ENCODE results near the gene IFFO2. TPM values are rescaled to one million over a fixed set of nuclear protein-coding genes. Genes with fewer than 3 reads are reported as not detected.

Gene IFFO2
- total RNA-seq, 2 donors from 2014 or later: 4.6 to 6.4 TPM

GRCh38 chr1:18866846-18867245 is 89.6 kb downstream of the IFFO2 start:
- no peaks in the 10 kb centered on the region for H3K4me1 ChIP-seq (ENCODE audit: control insufficient read depth, insufficient read depth, low read length)
- no peak for TF ChIP-seq CTCF (conservative IDR thresholded peaks at IDR 0.05)
- H3K9me3 ChIP-seq (ENCODE audit: control insufficient read depth, low read length): no peaks in the 10 kb centered on the region
- Mint-ChIP-seq H3K27ac (no peak overlapping the region), H3K9me3 (no peaks in the 10 kb centered on the region), H3K4me1 (no peaks in the 10 kb centered on the region), H3K4me3 (no peak overlapping the region), H3K27me3 (ENCODE audit: insufficient read depth) (peaks cover 18% of the 10 kb centered on the region), H3K36me3 (ENCODE audit: low read depth) (no peaks in the 10 kb centered on the region)
- no peak overlapping the region for H3K9ac ChIP-seq (ENCODE audit: extremely low read depth, low read length, poor library complexity, severe bottlenecking)
- no peak overlapping the region for H3K27ac ChIP-seq (ENCODE audit: low read depth, low read length)
- H3K27me3 ChIP-seq (ENCODE audit: control insufficient read depth, insufficient read depth, low read length, poor library complexity, severe bottlenecking): peaks cover 11% of the 10 kb centered on the region
- H3K4me3 ChIP-seq (ENCODE audit: low read length): no peak overlapping the region
- WGBS, 2 experiments (ENCODE audit: insufficient coverage in 1 of 2, insufficient read length in 1 of 2): 91 to 97% methylated on average over 3 of the region's 3 CpGs
- DNase-seq: no peak
- H3K36me3 ChIP-seq (ENCODE audit: control insufficient read depth, insufficient read depth, low read length): no peaks in the 10 kb centered on the region

GRCh38 chr1:18866314-18866713 is 90.2 kb downstream of the IFFO2 start:
- Histone ChIP-seq H3K9me3 (ENCODE audit: control insufficient read depth, low read length) (no peaks in the 10 kb centered on the region), H3K4me3 (ENCODE audit: low read length) (no peak overlapping the region), H3K36me3 (ENCODE audit: control insufficient read depth, insufficient read depth, low read length) (no peaks in the 10 kb centered on the region), H3K27me3 (ENCODE audit: control insufficient read depth, insufficient read depth, low read length, poor library complexity, severe bottlenecking) (peaks cover 11% of the 10 kb centered on the region), H3K9ac (ENCODE audit: extremely low read depth, low read length, poor library complexity, severe bottlenecking) (no peak overlapping the region), H3K4me1 (ENCODE audit: control insufficient read depth, insufficient read depth, low read length) (no peaks in the 10 kb centered on the region), H3K27ac (ENCODE audit: low read depth, low read length) (no peak overlapping the region)
- Mint-ChIP-seq H3K27me3 (ENCODE audit: insufficient read depth) (peaks cover 18% of the 10 kb centered on the region), H3K36me3 (ENCODE audit: low read depth) (no peaks in the 10 kb centered on the region), H3K4me3 (no peak overlapping the region), H3K9me3 (no peaks in the 10 kb centered on the region), H3K27ac (no peak overlapping the region), H3K4me1 (no peaks in the 10 kb centered on the region)
- DNase-seq: no peak
- 92 to 94% methylated on average over 6 of the region's 6 CpGs for WGBS, 2 experiments (ENCODE audit: insufficient coverage in 1 of 2, insufficient read length in 1 of 2)
- TF ChIP-seq CTCF (conservative IDR thresholded peaks at IDR 0.05): no peak

- Mint-ChIP-seq H3K27me3 (ENCODE audit: insufficient read depth) (peaks cover 18% of the 10 kb centered on the region), H3K27ac (no peak overlapping the region), H3K4me3 (no peak overlapping the region), H3K36me3 (ENCODE audit: low read depth) (no peaks in the 10 kb centered on the region), H3K4me1 (no peaks in the 10 kb centered on the region), H3K9me3 (no peaks in the 10 kb centered on the region)
- H3K9ac ChIP-seq (ENCODE audit: extremely low read depth, low read length, poor library complexity, severe bottlenecking): no peak overlapping the region
- peaks cover 11% of the 10 kb centered on the region for H3K27me3 ChIP-seq (ENCODE audit: control insufficient read depth, insufficient read depth, low read length, poor library complexity, severe bottlenecking)
- TF ChIP-seq CTCF (conservative IDR thresholded peaks at IDR 0.05): no peak
- no peak overlapping the region for H3K27ac ChIP-seq (ENCODE audit: low read depth, low read length)
- H3K36me3 ChIP-seq (ENCODE audit: control insufficient read depth, insufficient read depth, low read length): no peaks in the 10 kb centered on the region
- 84 to 93% methylated on average over 6 to 9 of the region's 9 CpGs for WGBS, 2 experiments (ENCODE audit: insufficient coverage in 1 of 2, insufficient read length in 1 of 2)
- no peak overlapping the region for H3K4me3 ChIP-seq (ENCODE audit: low read length)
- no peaks in the 10 kb centered on the region for H3K4me1 ChIP-seq (ENCODE audit: control insufficient read depth, insufficient read depth, low read length)
- no peaks in the 10 kb centered on the region for H3K9me3 ChIP-seq (ENCODE audit: control insufficient read depth, low read length)
- DNase-seq: no peak
Measured at GRCh38 chr1:18865176-18865575, 91.3 kb downstream of the IFFO2 start.

All from endodermal cell (in vitro differentiated cells).